CD4-positive, alpha-beta memory T cell (primary cell): ENCODE measurements around the gene CD2AP. TPM values are rescaled to one million over a fixed set of nuclear protein-coding genes. Genes with fewer than 3 reads are reported as not detected.

ENCODE experiments used
- CTCF ChIA-PET: fragments of 350-600 bp; sonication (Branson Sonifier 250); formaldehyde crosslinking; loops from one replicate; lab custom pipeline; 2021; ENCODE audit warnings: inconsistent platforms; ENCODE audit not compliant: partially characterized antibody; lab: Charles Lee
- POLR2A ChIA-PET: fragments of 350-600 bp; sonication (Branson Sonifier 250); formaldehyde crosslinking; loops from one replicate; lab custom pipeline; 2021; ENCODE audit not compliant: partially characterized antibody; lab: Charles Lee
- DNase-seq, 5 donors: peaks; one replicate each; pipeline versions ENCODE4 v3.0.0 to v3.0.0-alpha.2; 2020 to 2022; ENCODE audit warnings: mixed read lengths in 1 of 5
- H3K27ac ChIP-seq: one replicate; pipeline ENCODE4 v1.7.0; 2013; ENCODE audit warnings: low read depth, low read length
- H3K27me3 ChIP-seq: 2 replicates; pipeline ENCODE4 v1.7.0; 2013; ENCODE audit warnings: mild to moderate bottlenecking, low read length, moderate library complexity; ENCODE audit not compliant: insufficient read depth
- H3K36me3 ChIP-seq: 2 replicates; pipeline ENCODE4 v1.7.0; 2013; ENCODE audit warnings: mild to moderate bottlenecking, low read length, moderate library complexity; ENCODE audit not compliant: insufficient read depth
- H3K4me1 ChIP-seq: 2 replicates; pipeline ENCODE4 v1.7.0; 2013; ENCODE audit warnings: mild to moderate bottlenecking, low read length, moderate library complexity; ENCODE audit not compliant: insufficient read depth
- H3K4me3 ChIP-seq, 2 donors: one replicate each; pipeline ENCODE4 v1.7.0; 2013; ENCODE audit warnings: low read length in 2 of 2, mild to moderate bottlenecking in 1 of 2
- H3K9me3 ChIP-seq, 2 donors: one replicate each; pipeline ENCODE4 v1.7.0; 2013; ENCODE audit warnings: low read length in 2 of 2, control low read depth in 1 of 2; ENCODE audit not compliant: control insufficient read depth in 1 of 2
- H3K27ac Mint-ChIP-seq, 7 donors: one replicate each; pipeline ENCODE4 v1.8.0; 2020 to 2021; ENCODE audit warnings: mixed read lengths in 7 of 7, mild to moderate bottlenecking in 6 of 7, inconsistent platforms in 3 of 7, moderate library complexity in 3 of 7
- H3K27me3 Mint-ChIP-seq, 2 donors: one replicate each; pipeline ENCODE4 v1.8.0; 2020 to 2021; ENCODE audit warnings: mixed read lengths in 2 of 2
- H3K36me3 Mint-ChIP-seq, 2 donors: one replicate each; pipeline ENCODE4 v1.8.0; 2020 to 2021; ENCODE audit warnings: mixed read lengths in 2 of 2, inconsistent platforms in 1 of 2, mild to moderate bottlenecking in 1 of 2
- H3K4me1 Mint-ChIP-seq, 4 donors: one replicate each; pipeline ENCODE4 v1.8.0; 2020 to 2021; ENCODE audit warnings: mixed read lengths in 4 of 4, mild to moderate bottlenecking in 1 of 4
- H3K4me3 Mint-ChIP-seq, 8 donors: one replicate each; pipeline ENCODE4 v1.8.0; 2020 to 2021; ENCODE audit warnings: mixed read lengths in 8 of 8, mild to moderate bottlenecking in 7 of 8, moderate library complexity in 6 of 8, inconsistent platforms in 3 of 8
- H3K9me3 Mint-ChIP-seq, 8 donors: one replicate each; pipeline ENCODE4 v1.8.0; 2020 to 2021; ENCODE audit warnings: mixed read lengths in 8 of 8, mild to moderate bottlenecking in 5 of 8, inconsistent platforms in 3 of 8, moderate library complexity in 1 of 8
- intact Hi-C: fragments of 100-400 bp; cut with micrococcal nuclease; formaldehyde crosslinking; loops from one replicate; pipeline ENCODE4 v1.15.1; 2023
- polyA plus RNA-seq, 2 donors: library from polyadenylated mRNA; unstranded; fragments of 300-500 nt; fragmentation: Illumina TruSeq; gene quantifications; one replicate each; pipeline ENCODE4 v1.2.3, GENCODE V29; 2021
- total RNA-seq, 2 experiments: library from RNA; stranded (reverse); gene quantifications; one replicate each; pipeline ENCODE4 v1.2.3, GENCODE V29; 2021

The CD2AP gene
- total and polyA plus RNA-seq, 4 experiments from 2014 or later, result 3.5 to 25.8 (median 17.1) TPM

- H3K27me3 ChIP-seq, result no peaks in the 10 kb centered on the region
- Mint-ChIP-seq H3K4me1 (peaks cover 39 to 61% (median 50%) of the 10 kb centered on the region in 4 donors), H3K27me3 (no peaks in the 10 kb centered on the region), H3K36me3 (no peaks in the 10 kb centered on the region), H3K4me3 (no peak overlapping the region), H3K9me3 (peaks cover 0 to 1% (median 0%) of the 10 kb centered on the region in 8 donors), H3K27ac (peak overlapping the region in 2 of 7 donors; percentile 20 to 69)
- ChIA-PET POLR2A (no interaction called here), CTCF (interaction anchor here (1.5 kb wide), 1 partner anchor 72 kb away, joined by 6 read pairs; no protein-coding TSS in a partner anchor)
- DNase-seq, result no peak
- no peaks in the 10 kb centered on the region for H3K9me3 ChIP-seq
- no peak overlapping the region for H3K4me3 ChIP-seq
- H3K4me1 ChIP-seq, result peaks cover 45% of the 10 kb centered on the region
- H3K36me3 ChIP-seq, result no peaks in the 10 kb centered on the region
- intact Hi-C loops, result no loop called here
- H3K27ac ChIP-seq, result no peak overlapping the region
Measured at GRCh38 chr6:47485083-47485482, 7.5 kb downstream of the CD2AP start.

DNA sequence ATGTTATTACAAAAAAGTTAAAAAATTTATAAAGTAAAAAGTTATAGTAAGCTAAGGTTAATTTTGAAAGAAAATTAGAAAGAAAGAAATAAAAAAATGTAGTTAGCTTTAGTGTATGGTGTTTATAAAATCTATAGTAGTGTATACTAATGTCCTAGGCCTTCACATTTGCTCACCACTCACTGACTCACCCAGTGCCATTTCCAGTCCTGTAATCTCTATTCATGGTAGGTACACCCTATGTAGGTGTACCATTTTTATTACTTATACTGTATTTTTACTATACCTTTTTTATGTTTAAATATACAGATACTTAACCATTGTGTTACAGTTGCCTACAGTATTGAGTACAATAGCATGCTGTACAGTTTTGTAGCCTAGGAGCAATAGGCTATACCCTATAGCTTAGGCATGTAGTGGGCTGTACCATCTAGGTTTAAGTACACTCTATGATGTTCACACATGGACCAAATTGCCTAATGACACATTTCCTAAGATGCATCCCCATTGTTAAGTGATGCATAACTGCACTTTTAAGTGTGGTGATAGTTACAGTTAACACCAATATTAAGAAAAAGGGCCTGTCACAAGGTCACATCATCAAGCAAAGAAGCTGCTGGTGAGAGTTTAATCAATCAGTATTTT, 8.0 kb downstream of the CD2AP start:
- POLR2A ChIA-PET, result interaction anchor here (3.2 kb wide), 1 partner anchor 8 kb away, joined by 14 read pairs; the partner anchor contains the start of gene CD2AP
- intact Hi-C loops, result no loop called here
- peaks cover 40 to 59% (median 50%) of the 10 kb centered on the region in 4 donors for H3K4me1 Mint-ChIP-seq

GRCh38 chr6:47489995-47490394, 12.4 kb downstream of the CD2AP start:
- Mint-ChIP-seq H3K27ac (no peak overlapping the region), H3K27me3 (no peaks in the 10 kb centered on the region), H3K9me3 (no peaks in the 10 kb centered on the region), H3K4me1 (peaks cover 35 to 58% (median 49%) of the 10 kb centered on the region in 4 donors), H3K4me3 (peak overlapping the region in 1 of 8 donors; percentile 47), H3K36me3 (no peaks in the 10 kb centered on the region)
- Histone ChIP-seq H3K4me1 (peaks cover 28% of the 10 kb centered on the region), H3K27ac (no peak overlapping the region), H3K9me3 (no peaks in the 10 kb centered on the region), H3K36me3 (no peaks in the 10 kb centered on the region), H3K27me3 (no peaks in the 10 kb centered on the region), H3K4me3 (no peak overlapping the region)
- ChIA-PET POLR2A (no interaction called here), CTCF (no interaction called here)
- intact Hi-C loops, result no loop called here
- no peak for DNase-seq

More for the DNA sequence above, 8.0 kb downstream of the CD2AP start:
- H3K27me3 Mint-ChIP-seq, result no peaks in the 10 kb centered on the region
- no peak overlapping the region for H3K27ac Mint-ChIP-seq
- Histone ChIP-seq H3K27me3 (no peaks in the 10 kb centered on the region), H3K4me3 (no peak overlapping the region), H3K36me3 (no peaks in the 10 kb centered on the region), H3K9me3 (no peaks in the 10 kb centered on the region), H3K4me1 (peaks cover 44% of the 10 kb centered on the region), H3K27ac (no peak overlapping the region)
- CTCF ChIA-PET, result interaction anchor here (1.5 kb wide), 1 partner anchor 72 kb away, joined by 6 read pairs; no protein-coding TSS in a partner anchor
- peaks cover 0 to 1% (median 0%) of the 10 kb centered on the region in 8 donors for H3K9me3 Mint-ChIP-seq
- H3K4me3 Mint-ChIP-seq, result no peak overlapping the region
- no peak for DNase-seq
- H3K36me3 Mint-ChIP-seq, result no peaks in the 10 kb centered on the region

- Histone ChIP-seq H3K9me3 (no peaks in the 10 kb centered on the region), H3K27me3 (no peaks in the 10 kb centered on the region), H3K4me1 (peaks cover 31% of the 10 kb centered on the region), H3K4me3 (no peak overlapping the region), H3K27ac (no peak overlapping the region), H3K36me3 (no peaks in the 10 kb centered on the region)
- peaks cover 0 to 1% of the 10 kb centered on the region in 2 donors for H3K36me3 Mint-ChIP-seq
- H3K4me3 Mint-ChIP-seq, result peak overlapping the region in 1 of 8 donors; percentile 47
- H3K4me1 Mint-ChIP-seq, result peaks cover 42 to 64% (median 54%) of the 10 kb centered on the region in 4 donors
- ChIA-PET POLR2A (no interaction called here), CTCF (no interaction called here)
- intact Hi-C loops, result no loop called here
- H3K27ac Mint-ChIP-seq, result no peak overlapping the region
- DNase-seq, result no peak
- H3K9me3 Mint-ChIP-seq, result no peaks in the 10 kb centered on the region
- no peaks in the 10 kb centered on the region for H3K27me3 Mint-ChIP-seq
Measured at GRCh38 chr6:47490676-47491075, 13.1 kb downstream of the CD2AP start.

- ChIA-PET CTCF (no interaction called here), POLR2A (interaction anchor here (1.7 kb wide), 1 partner anchor 15 kb away, joined by 8 read pairs; the partner anchor contains the start of gene CD2AP)
- H3K9me3 Mint-ChIP-seq, result no peaks in the 10 kb centered on the region
- Histone ChIP-seq H3K27ac (no peak overlapping the region), H3K4me3 (no peak overlapping the region), H3K4me1 (peaks cover 40% of the 10 kb centered on the region), H3K36me3 (no peaks in the 10 kb centered on the region), H3K27me3 (no peaks in the 10 kb centered on the region), H3K9me3 (no peaks in the 10 kb centered on the region)
- peaks cover 0 to 5% of the 10 kb centered on the region in 2 donors for H3K36me3 Mint-ChIP-seq
- peak overlapping the region in 1 of 8 donors; percentile 4 for H3K4me3 Mint-ChIP-seq
- no peak for DNase-seq
- peaks cover 42 to 64% (median 52%) of the 10 kb centered on the region in 4 donors for H3K4me1 Mint-ChIP-seq
- H3K27me3 Mint-ChIP-seq, result no peaks in the 10 kb centered on the region
- intact Hi-C loops, result no loop called here
- H3K27ac Mint-ChIP-seq, result no peak overlapping the region
Measured at GRCh38 chr6:47492355-47492754, 14.8 kb downstream of the CD2AP start.

DNA sequence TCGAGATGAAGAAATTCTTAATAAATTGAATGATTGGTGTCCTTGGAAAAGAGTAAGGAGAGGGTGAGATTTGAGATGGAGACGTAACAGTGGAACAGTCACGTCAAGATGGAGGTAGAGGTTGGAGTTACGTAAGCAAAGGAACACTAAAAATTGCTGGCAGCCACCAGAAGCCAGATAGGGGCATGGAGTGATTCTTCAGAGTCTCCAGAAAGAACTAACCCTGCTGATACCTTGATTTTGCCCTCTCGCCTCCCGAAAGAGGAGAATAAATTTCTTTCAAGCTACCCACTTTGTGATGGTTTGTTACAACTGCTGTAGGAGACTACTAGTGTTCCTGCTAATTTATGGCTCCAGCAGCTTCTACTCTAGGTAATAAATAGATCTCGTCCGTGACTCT, 17.6 kb downstream of the CD2AP start:
- H3K9me3 ChIP-seq, result no peaks in the 10 kb centered on the region
- DNase-seq, result no peak
- ChIA-PET POLR2A (no interaction called here), CTCF (no interaction called here)
- peaks cover 56% of the 10 kb centered on the region for H3K4me1 ChIP-seq
- Mint-ChIP-seq H3K27me3 (no peaks in the 10 kb centered on the region), H3K9me3 (no peaks in the 10 kb centered on the region), H3K4me1 (peaks cover 53 to 84% (median 69%) of the 10 kb centered on the region in 4 donors), H3K4me3 (peak overlapping the region in 1 of 8 donors; percentile 27), H3K27ac (peak overlapping the region in 1 of 7 donors; percentile 24), H3K36me3 (peaks cover 0 to 5% of the 10 kb centered on the region in 2 donors)
- no peak overlapping the region for H3K27ac ChIP-seq
- H3K27me3 ChIP-seq, result no peaks in the 10 kb centered on the region
- no peaks in the 10 kb centered on the region for H3K36me3 ChIP-seq
- intact Hi-C loops, result no loop called here
- H3K4me3 ChIP-seq, result no peak overlapping the region

- no peak for DNase-seq
- no peaks in the 10 kb centered on the region for H3K9me3 Mint-ChIP-seq
- ChIA-PET POLR2A (no interaction called here), CTCF (no interaction called here)
- peaks cover 50% of the 10 kb centered on the region for H3K4me1 ChIP-seq
- H3K27me3 Mint-ChIP-seq, result no peaks in the 10 kb centered on the region
- no peak overlapping the region for H3K4me3 Mint-ChIP-seq
- H3K4me1 Mint-ChIP-seq, result peaks cover 52 to 87% (median 68%) of the 10 kb centered on the region in 4 donors
- intact Hi-C loops, result no loop called here
- H3K36me3 Mint-ChIP-seq, result peaks cover 0 to 5% of the 10 kb centered on the region in 2 donors
- H3K9me3 ChIP-seq, result no peaks in the 10 kb centered on the region
- no peak overlapping the region for H3K27ac ChIP-seq
- no peak overlapping the region for H3K4me3 ChIP-seq
- H3K36me3 ChIP-seq, result no peaks in the 10 kb centered on the region
- no peak overlapping the region for H3K27ac Mint-ChIP-seq
- H3K27me3 ChIP-seq, result no peaks in the 10 kb centered on the region
Measured at GRCh38 chr6:47495954-47496545, 18.5 kb downstream of the CD2AP start.
